Ascending aorta (tissue), 2 donors: ENCODE results near the gene LDAF1. TPM values are rescaled to one million over a fixed set of nuclear protein-coding genes. Genes with fewer than 3 reads are reported as not detected.
A peak's percentile ranks its signal among the peaks of the same experiment; 100 is the strongest.
"Not testable (repeated sequence)": the region's sequence is repeated elsewhere in the genome, so short reads cannot be mapped to it uniquely, and the experiment has no call there.

Experiments
- DNase-seq, 2 donors: peaks; one replicate each; pipeline ENCODE4 v3.0.0-alpha.2; 2019; ENCODE audit warnings: low spot score in 2 of 2
- H3K27ac ChIP-seq, 2 donors: fragments of 200-600 bp; sonication (generic); one replicate each; pipeline ENCODE4 v1.5.1; 2016 to 2017; ENCODE audit warnings: mild to moderate bottlenecking in 1 of 2
- H3K27me3 ChIP-seq: fragments of 200-600 bp; sonication (generic); one replicate; pipeline ENCODE4 v1.5.1; 2017
- H3K36me3 ChIP-seq, 2 donors: fragments of 200-600 bp; sonication (generic); one replicate each; pipeline ENCODE4 v1.5.1; 2016
- H3K4me1 ChIP-seq, 2 donors: fragments of 200-600 bp; sonication (generic); one replicate each; pipeline ENCODE4 v1.5.1; 2016 to 2017; ENCODE audit warnings: mild to moderate bottlenecking in 1 of 2
- H3K4me3 ChIP-seq, 2 donors: fragments of 200-600 bp; sonication (generic); one replicate each; pipeline ENCODE4 v1.5.1; 2016 to 2017; ENCODE audit warnings: mild to moderate bottlenecking in 1 of 2
- H3K9me3 ChIP-seq, 2 donors: fragments of 200-600 bp; sonication (generic); one replicate each; pipeline ENCODE4 v1.5.1; 2016
- CTCF ChIP-seq, 3 experiments: fragments of 200-600 bp in 2 of 3; fragments of 450-650 bp in 1 of 3; sonication (generic) in 2 of 3; IDR thresholded peaks; one replicate each; pipeline ENCODE4 v1.5.1; 2016 to 2019; ENCODE audit warnings: antibody characterized with exemption in 3 of 3, mild to moderate bottlenecking in 1 of 3, moderate library complexity in 1 of 3
- intact Hi-C: fragments of 100-400 bp; cut with DNase I; formaldehyde crosslinking; loops from one replicate; pipeline ENCODE4 v1.15.1; 2023
- total RNA-seq: library from RNA; depleted of rRNA; stranded (reverse); fragments of >200 nt; gene quantifications from one replicate; pipeline ENCODE4 v1.1.0, GENCODE V29; 2016

The LDAF1 gene
- 23.5 TPM for total RNA-seq

GRCh38 chr16:21158208-21159110 lies at the start of gene LDAF1:
Gene LDAF1 (plus strand): TSS chr16:21158674. CDS start chr16:21161183, 2,509 bp downstream.
- H3K36me3 ChIP-seq = no peaks in the 10 kb centered on the region
- H3K4me3 ChIP-seq = peak within 1 kb of the TSS; percentile 85 to 87
- H3K27me3 ChIP-seq = no peaks in the 10 kb centered on the region
- peak within 1 kb of the TSS; percentile 87 to 91 for H3K27ac ChIP-seq
- H3K4me1 ChIP-seq = peaks cover 15 to 22% of the 10 kb centered on the region in 2 donors
- DNase-seq = peak; percentile 28 to 91
- H3K9me3 ChIP-seq = no peaks in the 10 kb centered on the region
- intact Hi-C loops = loop anchor here (1.0 to 10.0 kb wide), 7 partner anchors 120 to 1986 kb away; partner anchors contain the start of genes CRYM, DCUN1D3, LYRM1 and USP31
- no peak for TF ChIP-seq CTCF (IDR thresholded peaks at IDR 0.05)

- H3K27ac ChIP-seq, intact Hi-C loops, H3K4me1 ChIP-seq, DNase-seq, H3K36me3 ChIP-seq, H3K4me3 ChIP-seq, H3K9me3 ChIP-seq, H3K27me3 ChIP-seq: not testable (repeated sequence)
Measured at GRCh38 chr16:21115551-21115950, 42.9 kb upstream of the LDAF1 start.

- no peak for DNase-seq
- no peak overlapping the region for H3K27ac ChIP-seq
- H3K4me3 ChIP-seq = no peak overlapping the region
- H3K36me3 ChIP-seq = no peaks in the 10 kb centered on the region
- intact Hi-C loops = no loop called here
- H3K27me3 ChIP-seq = no peaks in the 10 kb centered on the region
- H3K9me3 ChIP-seq = no peaks in the 10 kb centered on the region
- H3K4me1 ChIP-seq = no peaks in the 10 kb centered on the region
- no peak for TF ChIP-seq CTCF (IDR thresholded peaks at IDR 0.05)
Measured at GRCh38 chr16:21116148-21116693, 42.3 kb upstream of the LDAF1 start.

- intact Hi-C loops = no loop called here
- no peak for DNase-seq
- no peaks in the 10 kb centered on the region for H3K27me3 ChIP-seq
- H3K36me3 ChIP-seq = no peaks in the 10 kb centered on the region
- H3K9me3 ChIP-seq = no peaks in the 10 kb centered on the region
- no peak overlapping the region for H3K27ac ChIP-seq
- no peak overlapping the region for H3K4me3 ChIP-seq
- H3K4me1 ChIP-seq = no peaks in the 10 kb centered on the region
- no peak for TF ChIP-seq CTCF (IDR thresholded peaks at IDR 0.05)
Measured at GRCh38 chr16:21117567-21117966, 40.9 kb upstream of the LDAF1 start.

- H3K9me3 ChIP-seq = no peaks in the 10 kb centered on the region
- H3K4me1 ChIP-seq = no peaks in the 10 kb centered on the region
- no peaks in the 10 kb centered on the region for H3K27me3 ChIP-seq
- no peak overlapping the region for H3K4me3 ChIP-seq
- TF ChIP-seq CTCF (IDR thresholded peaks at IDR 0.05) = no peak
- no peak for DNase-seq
- no peak overlapping the region for H3K27ac ChIP-seq
- intact Hi-C loops = no loop called here
- no peaks in the 10 kb centered on the region for H3K36me3 ChIP-seq
Measured at GRCh38 chr16:21120976-21121520, 37.4 kb upstream of the LDAF1 start.

- no peak for TF ChIP-seq CTCF (IDR thresholded peaks at IDR 0.05)
- Histone ChIP-seq H3K4me3 (no peak overlapping the region), H3K36me3 (no peaks in the 10 kb centered on the region), H3K27ac (no peak overlapping the region), H3K9me3 (no peaks in the 10 kb centered on the region), H3K27me3 (no peaks in the 10 kb centered on the region), H3K4me1 (no peaks in the 10 kb centered on the region)
- intact Hi-C loops = no loop called here
- peak in 1 of 2 donors; percentile 58 for DNase-seq
Measured at GRCh38 chr16:21125191-21125590, 33.3 kb upstream of the LDAF1 start.
